MCF 10A (cell line): ENCODE results near the gene SEC22B. TPM values are rescaled to one million over a fixed set of nuclear protein-coding genes. Genes with fewer than 3 reads are reported as not detected.
"Not testable (repeated sequence)": the region's sequence is repeated elsewhere in the genome, so short reads cannot be mapped to it uniquely, and the experiment has no call there.

Source experiments
- Bru-seq: library from RNA; stranded (reverse); fragments of 400-500 nt; gene quantifications from one replicate; lab custom pipeline; 2021; lab: Mats Ljungman, UMichigan
- BruChase-seq, 2 experiments: library from RNA; stranded (reverse); fragments of 400-500 nt; gene quantifications; one replicate each; lab custom pipeline; 2021; lab: Mats Ljungman, UMichigan
- BruUV-seq: library from RNA; stranded (reverse); fragments of 400-500 nt; replicated peaks from 2 replicates; lab custom pipeline; 2021; lab: Mats Ljungman, UMichigan
- CTCF ChIA-PET: fragments of 300-600 bp; sonication (Branson Sonifier 250); formaldehyde crosslinking; extraction: SDS; loops from one replicate; lab custom pipeline; 2021; ENCODE audit warnings: antibody characterized with exemption, inconsistent platforms; lab: Yijun Ruan, JAX
- POLR2A ChIA-PET: fragments of 300-600, 350-650 bp; sonication (Branson Sonifier 250); formaldehyde crosslinking; extraction: SDS; loops from one replicate; lab custom pipeline; 2020; ENCODE audit warnings: antibody characterized with exemption, inconsistent platforms; lab: Yijun Ruan, JAX
- DNase-seq: peaks from one replicate; pipeline ENCODE4 v3.0.0-alpha.2; 2018; ENCODE audit not compliant: unreplicated experiment
- H3K27ac Mint-ChIP-seq: one replicate; pipeline ENCODE4 v1.8.0; 2022; ENCODE audit warnings: mild to moderate bottlenecking, low read depth, mixed read lengths; ENCODE audit not compliant: unreplicated experiment
- H3K27me3 Mint-ChIP-seq: one replicate; pipeline ENCODE4 v1.8.0; 2022; ENCODE audit warnings: mixed read lengths; ENCODE audit not compliant: insufficient read depth, unreplicated experiment
- H3K36me3 Mint-ChIP-seq: one replicate; pipeline ENCODE4 v1.8.0; 2022; ENCODE audit warnings: mild to moderate bottlenecking, moderate library complexity, mixed read lengths; ENCODE audit not compliant: insufficient read depth, unreplicated experiment
- H3K4me1 Mint-ChIP-seq: one replicate; pipeline ENCODE4 v1.8.0; 2022; ENCODE audit warnings: mixed read lengths; ENCODE audit not compliant: insufficient read depth, unreplicated experiment
- H3K4me3 Mint-ChIP-seq: one replicate; pipeline ENCODE4 v1.8.0; 2022; ENCODE audit warnings: mild to moderate bottlenecking, moderate library complexity, mixed read lengths; ENCODE audit not compliant: unreplicated experiment
- H3K9me3 Mint-ChIP-seq: one replicate; pipeline ENCODE4 v1.8.0; 2022; ENCODE audit warnings: mixed read lengths; ENCODE audit not compliant: unreplicated experiment
- intact Hi-C: fragments of 100-400 bp; cut with micrococcal nuclease; formaldehyde crosslinking; loops from 2 replicates; pipeline ENCODE4 v1.14.1; 2022
- long read RNA-seq: library from polyadenylated mRNA; stranded (forward); transcript quantifications from one replicate; pipeline ENCODE4 v2.0.0, GENCODE V29; 2022
- total RNA-seq: library from RNA; stranded (reverse); gene quantifications from 2 replicates; pipeline ENCODE4 v1.2.3, GENCODE V29; 2022
- TF ChIP-seq, protein P1 (sequence below): fragments of 200-600 bp; IDR thresholded peaks from one replicate; pipeline ENCODE4 v1.8.0; 2022; ENCODE audit warnings: antibody characterized with exemption, mild to moderate bottlenecking; ENCODE audit not compliant: unreplicated experiment

The SEC22B gene
- total RNA-seq (38.0 and 46.4 TPM in 2 replicates), Bru-seq, nascent RNA (percentile 98 among the genes with signal in this experiment), BruChase-seq, experiment 1, labeled RNA remaining after a 6-hour chase (percentile 98 among the genes with signal in this experiment), BruChase-seq, experiment 2, labeled RNA remaining after a 2-hour chase (percentile 99 among the genes with signal in this experiment)
- long read RNA-seq, full-length matches to known transcripts, result 106 of 165 reads
- long read RNA-seq, partial matches to known transcripts, result 18 of 165 reads
- long read RNA-seq, other reads (novel, unspliced or antisense), result 41 of 165 reads

GRCh38 chr1:120176092-120176855 lies at the start of gene SEC22B:
Gene SEC22B, minus strand, starts transcription at chr1:120176520. Its CDS starts 139 bp downstream, at chr1:120176381.
- peak within 1 kb of the TSS; percentile 98 for H3K4me3 Mint-ChIP-seq
- no peaks in the 10 kb centered on the region for H3K9me3 Mint-ChIP-seq
- BruUV-seq, result no TSS peak
- DNase-seq, result peak; percentile 93
- intact Hi-C loops, result no loop called here
- H3K27me3 Mint-ChIP-seq, result no peaks in the 10 kb centered on the region
- ChIA-PET POLR2A (interaction anchor here (0.6 to 1.7 kb wide), 8 partner anchors 189 to 1081 kb away, joined by 3 to 6 read pairs (median 3); partner anchors contain the start of gene ZNF697), CTCF (interaction anchor here (0.7 to 1.3 kb wide), 3 partner anchors 240 to 368 kb away, joined by 3 to 4 read pairs (median 3); no protein-coding TSS in a partner anchor)
- peaks cover 15% of the 10 kb centered on the region for H3K4me1 Mint-ChIP-seq
- H3K36me3 Mint-ChIP-seq, result peaks cover 12% of the 10 kb centered on the region
- peak within 1 kb of the TSS; percentile 99 for H3K27ac Mint-ChIP-seq
- TF ChIP-seq, protein P1, sequence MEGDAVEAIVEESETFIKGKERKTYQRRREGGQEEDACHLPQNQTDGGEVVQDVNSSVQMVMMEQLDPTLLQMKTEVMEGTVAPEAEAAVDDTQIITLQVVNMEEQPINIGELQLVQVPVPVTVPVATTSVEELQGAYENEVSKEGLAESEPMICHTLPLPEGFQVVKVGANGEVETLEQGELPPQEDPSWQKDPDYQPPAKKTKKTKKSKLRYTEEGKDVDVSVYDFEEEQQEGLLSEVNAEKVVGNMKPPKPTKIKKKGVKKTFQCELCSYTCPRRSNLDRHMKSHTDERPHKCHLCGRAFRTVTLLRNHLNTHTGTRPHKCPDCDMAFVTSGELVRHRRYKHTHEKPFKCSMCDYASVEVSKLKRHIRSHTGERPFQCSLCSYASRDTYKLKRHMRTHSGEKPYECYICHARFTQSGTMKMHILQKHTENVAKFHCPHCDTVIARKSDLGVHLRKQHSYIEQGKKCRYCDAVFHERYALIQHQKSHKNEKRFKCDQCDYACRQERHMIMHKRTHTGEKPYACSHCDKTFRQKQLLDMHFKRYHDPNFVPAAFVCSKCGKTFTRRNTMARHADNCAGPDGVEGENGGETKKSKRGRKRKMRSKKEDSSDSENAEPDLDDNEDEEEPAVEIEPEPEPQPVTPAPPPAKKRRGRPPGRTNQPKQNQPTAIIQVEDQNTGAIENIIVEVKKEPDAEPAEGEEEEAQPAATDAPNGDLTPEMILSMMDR, result no peak

DNA sequence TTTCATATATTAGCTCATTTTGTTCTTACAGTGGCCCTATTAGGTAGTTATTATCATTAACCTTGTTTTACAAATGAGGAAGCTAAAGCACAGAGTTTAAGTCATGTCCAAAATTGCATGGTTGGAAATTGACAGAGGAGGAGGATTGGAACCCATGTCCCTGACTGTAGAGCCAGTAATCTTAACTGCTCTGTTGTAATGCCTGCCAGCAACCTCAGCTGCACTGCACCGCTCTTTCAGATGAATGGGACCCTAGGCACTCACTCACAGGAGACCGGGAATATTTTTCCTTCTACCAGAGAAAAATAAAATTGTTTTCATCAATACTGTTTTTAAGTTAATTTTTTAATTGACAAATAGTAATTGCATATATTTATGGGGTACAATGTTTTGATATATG lies 41.6 kb upstream of the SEC22B start:
- H3K27me3 Mint-ChIP-seq, H3K4me3 Mint-ChIP-seq, H3K36me3 Mint-ChIP-seq, POLR2A ChIA-PET, DNase-seq, BruUV-seq, intact Hi-C loops, CTCF ChIA-PET, H3K27ac Mint-ChIP-seq, H3K9me3 Mint-ChIP-seq, H3K4me1 Mint-ChIP-seq: not testable (repeated sequence)

DNA sequence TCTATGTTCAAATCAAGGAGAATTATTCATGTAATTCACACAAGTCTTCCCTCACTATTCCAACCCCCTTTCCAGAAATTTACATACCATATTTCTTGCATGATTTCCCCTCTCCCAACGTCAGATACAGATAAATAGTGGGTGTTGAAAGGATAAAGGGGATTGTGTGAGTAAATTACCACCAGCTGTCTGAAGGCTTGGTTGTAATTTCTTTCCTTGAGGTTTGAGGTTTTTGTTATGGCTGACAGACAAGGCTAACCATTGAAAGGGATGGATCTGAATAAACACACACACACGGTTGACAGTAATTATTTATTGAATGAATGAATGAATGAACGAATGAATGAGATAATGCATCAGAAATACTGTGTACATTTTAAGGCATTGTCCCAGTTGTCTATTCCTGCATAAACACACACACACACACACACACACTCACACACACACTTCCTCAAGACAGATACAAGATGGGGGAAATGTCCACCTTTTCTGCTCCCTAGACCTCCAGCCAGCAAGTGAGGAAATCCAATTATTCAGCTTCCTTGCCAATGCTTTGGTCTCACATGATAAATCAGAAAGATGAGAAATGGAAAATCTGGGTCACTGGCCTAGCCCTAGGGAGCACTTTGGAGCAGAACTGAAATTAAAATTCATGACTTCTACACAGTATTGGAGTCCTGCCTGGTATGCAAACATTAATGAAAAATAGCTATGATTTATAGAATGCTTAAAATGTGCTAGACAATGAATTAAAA lies 41.0 kb upstream of the SEC22B start:
- H3K36me3 Mint-ChIP-seq, H3K9me3 Mint-ChIP-seq, intact Hi-C loops, H3K27ac Mint-ChIP-seq, H3K4me3 Mint-ChIP-seq, DNase-seq, H3K27me3 Mint-ChIP-seq, CTCF ChIA-PET, BruUV-seq, POLR2A ChIA-PET, H3K4me1 Mint-ChIP-seq: not testable (repeated sequence)

- H3K9me3 Mint-ChIP-seq, CTCF ChIA-PET, H3K4me3 Mint-ChIP-seq, H3K27me3 Mint-ChIP-seq, DNase-seq, H3K36me3 Mint-ChIP-seq, POLR2A ChIA-PET, H3K4me1 Mint-ChIP-seq, BruUV-seq, intact Hi-C loops, H3K27ac Mint-ChIP-seq: not testable (repeated sequence)
Observed at GRCh38 chr1:120213606-120214005, 37.3 kb upstream of the SEC22B start.

- BruUV-seq, intact Hi-C loops, H3K4me3 Mint-ChIP-seq, H3K27me3 Mint-ChIP-seq, H3K4me1 Mint-ChIP-seq, H3K36me3 Mint-ChIP-seq, CTCF ChIA-PET, POLR2A ChIA-PET, H3K27ac Mint-ChIP-seq, DNase-seq, H3K9me3 Mint-ChIP-seq: not testable (repeated sequence)
Observed at GRCh38 chr1:120210754-120211153, 34.4 kb upstream of the SEC22B start.

DNA sequence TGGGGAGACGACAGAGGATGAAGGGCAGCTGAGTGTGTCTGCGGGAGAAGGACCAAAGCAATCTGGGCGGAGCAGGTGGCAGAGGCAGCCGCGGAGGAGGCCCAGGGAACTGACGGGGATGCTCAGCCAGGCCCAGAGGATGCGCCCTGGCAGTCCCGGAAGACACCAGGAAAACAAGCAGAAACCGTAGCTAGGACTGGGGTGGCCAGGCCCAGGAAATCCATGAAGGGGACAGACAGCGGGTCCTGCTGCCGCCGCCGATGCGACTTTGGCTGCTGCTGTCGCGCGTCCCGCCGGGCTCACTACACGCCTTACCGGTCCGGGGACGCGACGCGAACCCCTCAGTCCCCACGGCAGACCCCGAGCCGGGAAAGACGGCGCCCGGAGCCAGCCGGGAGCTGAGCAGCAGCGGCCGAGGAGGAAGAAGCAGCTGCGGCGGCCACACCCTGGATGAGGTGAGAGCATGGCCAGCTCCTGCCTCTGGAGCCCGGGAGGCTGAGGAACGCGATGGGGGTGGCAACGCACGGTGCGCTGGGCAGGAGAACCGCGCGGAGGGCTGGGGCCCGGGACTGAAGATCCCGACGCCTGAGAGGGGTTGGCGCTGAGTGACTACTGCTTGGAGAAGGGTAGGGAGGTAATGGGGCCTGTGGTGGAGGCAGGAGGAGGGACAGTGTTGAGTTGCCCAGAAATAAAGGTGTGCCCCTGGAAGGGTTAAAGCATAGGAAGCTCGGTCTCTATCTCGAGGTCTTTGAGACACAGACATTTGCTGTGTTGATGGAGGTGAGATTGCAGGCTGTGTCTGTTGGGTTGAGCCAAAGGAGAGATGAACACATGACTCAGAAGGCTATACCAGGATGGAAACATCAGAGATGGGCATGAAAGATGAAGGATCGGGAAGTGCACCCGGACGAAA lies 20.8 kb upstream of the SEC22B start:
- BruUV-seq, CTCF ChIA-PET, H3K4me1 Mint-ChIP-seq, POLR2A ChIA-PET, intact Hi-C loops, DNase-seq, H3K36me3 Mint-ChIP-seq, H3K9me3 Mint-ChIP-seq, H3K4me3 Mint-ChIP-seq, H3K27ac Mint-ChIP-seq, H3K27me3 Mint-ChIP-seq: not testable (repeated sequence)

GRCh38 chr1:120188626-120189025 lies 12.3 kb upstream of the SEC22B start:
- H3K9me3 Mint-ChIP-seq, H3K4me1 Mint-ChIP-seq, intact Hi-C loops, CTCF ChIA-PET, DNase-seq, BruUV-seq, H3K27me3 Mint-ChIP-seq, H3K4me3 Mint-ChIP-seq, H3K36me3 Mint-ChIP-seq, H3K27ac Mint-ChIP-seq, POLR2A ChIA-PET: not testable (repeated sequence)
